ENCODE data around the gene CD14.

- TF ChIP-seq CTCF (conservative IDR thresholded peaks at IDR 0.05; ENCODE audit: low read length) = no peak
- no peak for TF ChIP-seq EZH2phosphoT487 (IDR thresholded peaks at IDR 0.05; ENCODE audit: borderline replicate concordance, low read depth, low read length)
These were observed 45.0 kb upstream of the CD14 start for GRCh38 chr5:140677947-140678346.
